ENCODE results near the gene AGXT. TPM values are rescaled to one million over a fixed set of nuclear protein-coding genes. Genes with fewer than 3 reads are reported as not detected.

Gene AGXT
- total RNA-seq, 1 experiment from 2014 or later, result 0.34 TPM

- H3K27ac ChIP-seq (ENCODE audit: low read depth, low read length), result no peak overlapping the region
- no peaks in the 10 kb centered on the region for H3K36me3 ChIP-seq (ENCODE audit: control insufficient read depth in 1 of 2, insufficient read depth in 2 of 2, low read length in 2 of 2)
- H2AFZ ChIP-seq (ENCODE audit: low read depth, low read length, poor library complexity, severe bottlenecking), result no peak overlapping the region
- H3K4me3 ChIP-seq (replicated peaks in 1 of 2; ENCODE audit: low read depth in 1 of 2, low read length in 2 of 2), result no peak overlapping the region
- TF ChIP-seq ZFX (IDR thresholded peaks at IDR 0.05) (no peak), RAD21 (IDR thresholded peaks at IDR 0.05; ENCODE audit: low read depth) (no peak), SIN3A (IDR thresholded peaks at IDR 0.05; ENCODE audit: low read depth) (no peak), POLR2A (IDR thresholded peaks at IDR 0.05; ENCODE audit: borderline replicate concordance, extremely low read depth, insufficient read depth, insufficient read length) (no peak), JUND (IDR thresholded peaks at IDR 0.05) (no peak), YY1 (IDR thresholded peaks at IDR 0.05; ENCODE audit: extremely low read depth, insufficient replicate concordance, low read depth, low read length) (no peak), TCF7L2 (IDR thresholded peaks at IDR 0.05; ENCODE audit: borderline replicate concordance, extremely low read depth, insufficient read depth, insufficient read length) (no peak), ZNF274 (IDR thresholded peaks at IDR 0.05; ENCODE audit: low read depth, low read length) (no peak), CTCF (IDR thresholded peaks at IDR 0.05 in 2 of 3, conservative IDR thresholded peaks at IDR 0.05 in 1 of 3; ENCODE audit: borderline replicate concordance in 1 of 3, insufficient read depth in 1 of 3, low read depth in 2 of 3, low read length in 2 of 3) (no peak), EZH2phosphoT487 (IDR thresholded peaks at IDR 0.05; ENCODE audit: borderline replicate concordance) (no peak), CEBPB (IDR thresholded peaks at IDR 0.05; ENCODE audit: low read depth) (no peak), ZBTB33 (IDR thresholded peaks at IDR 0.05; ENCODE audit: extremely low read depth, insufficient replicate concordance, low read length) (no peak)
- no peak overlapping the region for H3K9ac ChIP-seq (ENCODE audit: low read length)
- BruUV-seq (replicated peaks), result no TSS peak
- H3K79me2 ChIP-seq (ENCODE audit: insufficient read depth, low read length), result no peaks in the 10 kb centered on the region
- H3K4me2 ChIP-seq (ENCODE audit: low read length), result no peak overlapping the region
- intact Hi-C loops (cut with micrococcal nuclease), result no loop called here
- ChIA-PET RAD21 (ENCODE audit: low non-redundant PET in 1 of 2, low total read pairs in 2 of 2, uncharacterized antibody in 2 of 2, unreplicated experiment in 2 of 2) (no interaction called here), CTCF (interaction anchor here (2.5 kb wide), 1 partner anchor 16 kb away, joined by 8 read pairs; no protein-coding TSS in a partner anchor), POLR2A (no interaction called here)
- no peaks in the 10 kb centered on the region for H3K9me2 ChIP-seq (ENCODE audit: insufficient read depth)
- no peaks in the 10 kb centered on the region for H4K20me1 ChIP-seq (ENCODE audit: insufficient read depth)
- peaks cover 30 to 54% of the 10 kb centered on the region in 2 experiments for H3K4me1 ChIP-seq (ENCODE audit: control insufficient read depth in 1 of 2, insufficient read depth in 2 of 2, low read length in 2 of 2)
- no peak for DNase-seq (ENCODE audit: low read depth, low spot score)
- H3K27me3 ChIP-seq (ENCODE audit: insufficient read depth, low read length), result peaks cover 18% of the 10 kb centered on the region; the same call in 1 of the 2 replicates
- no peak for ATAC-seq
- no peaks in the 10 kb centered on the region for H3K9me3 ChIP-seq (ENCODE audit: control insufficient read depth in 1 of 2, insufficient read depth in 1 of 2, low read depth in 1 of 2, low read length in 2 of 2)
Observed at GRCh38 chr2:240898108-240898730, 29.6 kb downstream of the AGXT start.
